CD14-positive monocyte (primary cell): ENCODE measurements around the gene WDR81. TPM values are rescaled to one million over a fixed set of nuclear protein-coding genes. Genes with fewer than 3 reads are reported as not detected.
A peak's percentile ranks its signal among the peaks of the same experiment; 100 is the strongest.

Experiments
- DNase-seq, 3 donors: peaks; one replicate each; pipeline ENCODE4 v3.0.0-alpha.2; 2011 to 2022
- H2AFZ ChIP-seq: 2 replicates; pipeline ENCODE4 v1.6.0; 2012; ENCODE audit warnings: mild to moderate bottlenecking, low read depth, low read length, inconsistent platforms; ENCODE audit not compliant: insufficient read depth, poor library complexity, severe bottlenecking
- H3K27ac ChIP-seq, 2 donors: 1 replicate in 1 of 2; 2 replicates in 1 of 2; pipeline ENCODE4 v1.5.1; 2012 to 2013; ENCODE audit warnings: low read length in 2 of 2, control low read depth in 1 of 2, inconsistent platforms in 1 of 2, low read depth in 1 of 2, mild to moderate bottlenecking in 1 of 2
- H3K27me3 ChIP-seq, 2 donors: one replicate each; pipeline versions ENCODE4 v1.6.0 to v1.6.1; 2011 to 2013; ENCODE audit warnings: low read length in 2 of 2; ENCODE audit not compliant: control insufficient read depth in 2 of 2, insufficient read depth in 2 of 2
- H3K36me3 ChIP-seq, 2 donors: replicated peaks in 1 of 2; 1 replicate in 1 of 2; 2 replicates in 1 of 2; pipeline versions ENCODE4 v1.5.1 to v1.6.1; 2012 to 2013; ENCODE audit warnings: low read length in 2 of 2, control low read depth in 1 of 2, inconsistent platforms in 1 of 2, mild to moderate bottlenecking in 1 of 2; ENCODE audit not compliant: insufficient read depth in 2 of 2, control insufficient read depth in 1 of 2
- H3K4me1 ChIP-seq, 2 donors: 1 replicate in 1 of 2; 2 replicates in 1 of 2; pipeline versions ENCODE4 v1.5.1 to v1.6.1; 2012 to 2013; ENCODE audit warnings: low read length in 2 of 2, control low read depth in 1 of 2, inconsistent platforms in 1 of 2, mild to moderate bottlenecking in 1 of 2, moderate library complexity in 1 of 2; ENCODE audit not compliant: insufficient read depth in 2 of 2, control insufficient read depth in 1 of 2
- H3K4me2 ChIP-seq: replicated peaks from 2 replicates; pipeline ENCODE3; 2012; ENCODE audit warnings: low read length, moderate library complexity, mild to moderate bottlenecking; ENCODE audit not compliant: poor library complexity, severe bottlenecking; ENCODE audit errors: extremely low read depth
- H3K4me3 ChIP-seq, 3 experiments: fragments of 200-600 bp in 1 of 3; sonication (generic) in 1 of 3; replicated peaks in 1 of 3; 1 replicate in 2 of 3; 2 replicates in 1 of 3; pipeline ENCODE4 v1.5.1; 2011 to 2013; ENCODE audit warnings: low read length in 3 of 3, mild to moderate bottlenecking in 3 of 3, control low read depth in 2 of 3, low read depth in 2 of 3, inconsistent platforms in 1 of 3, moderate library complexity in 1 of 3
- H3K79me2 ChIP-seq: 2 replicates; pipeline ENCODE4 v1.6.0; 2012; ENCODE audit warnings: mild to moderate bottlenecking, control low read depth, inconsistent platforms, low read length, moderate library complexity; ENCODE audit not compliant: insufficient read depth
- H3K9ac ChIP-seq: 2 replicates; pipeline ENCODE4 v1.6.0; 2017; ENCODE audit warnings: low read length, mild to moderate bottlenecking; ENCODE audit not compliant: insufficient read depth, poor library complexity, severe bottlenecking
- H3K9me3 ChIP-seq, 2 donors: replicated peaks in 1 of 2; 1 replicate in 1 of 2; 2 replicates in 1 of 2; pipeline versions ENCODE4 v1.5.1 to v1.6.1; 2012 to 2013; ENCODE audit warnings: low read length in 2 of 2, control low read depth in 1 of 2; ENCODE audit not compliant: control insufficient read depth in 1 of 2, insufficient read depth in 1 of 2
- H4K20me1 ChIP-seq: 2 replicates; pipeline ENCODE4 v1.6.0; 2012; ENCODE audit warnings: mild to moderate bottlenecking, low read length, control low read depth, moderate library complexity; ENCODE audit not compliant: insufficient read depth
- H3K27ac Mint-ChIP-seq, 7 donors: one replicate each; pipeline ENCODE4 v1.8.0; 2020; ENCODE audit warnings: mild to moderate bottlenecking in 7 of 7, mixed read lengths in 7 of 7, moderate library complexity in 6 of 7, inconsistent platforms in 2 of 7
- H3K27me3 Mint-ChIP-seq, 3 donors: one replicate each; pipeline ENCODE4 v1.8.0; 2021 to 2022; ENCODE audit warnings: low read depth in 3 of 3, mild to moderate bottlenecking in 3 of 3, mixed read lengths in 3 of 3, moderate library complexity in 3 of 3, inconsistent platforms in 1 of 3
- H3K36me3 Mint-ChIP-seq, 2 donors: one replicate each; pipeline ENCODE4 v1.8.0; 2020; ENCODE audit warnings: mixed read lengths in 2 of 2, inconsistent platforms in 1 of 2, mild to moderate bottlenecking in 1 of 2
- H3K4me1 Mint-ChIP-seq: one replicate; pipeline ENCODE4 v1.8.0; 2020; ENCODE audit warnings: mild to moderate bottlenecking, mixed read lengths
- H3K4me3 Mint-ChIP-seq, 2 donors: one replicate each; pipeline ENCODE4 v1.8.0; 2020; ENCODE audit warnings: mild to moderate bottlenecking in 2 of 2, mixed read lengths in 2 of 2, moderate library complexity in 1 of 2
- H3K9me3 Mint-ChIP-seq, 7 donors: one replicate each; pipeline ENCODE4 v1.8.0; 2020 to 2022; ENCODE audit warnings: mixed read lengths in 7 of 7, mild to moderate bottlenecking in 6 of 7, moderate library complexity in 6 of 7, inconsistent platforms in 2 of 7
- CTCF ChIP-seq: fragments of 200-600 bp; IDR thresholded peaks from one replicate; pipeline ENCODE4 v1.8.0; 2022; ENCODE audit warnings: antibody characterized with exemption, mild to moderate bottlenecking
- WGBS: methylation state at CpG from one replicate; pipeline ENCODE4 v1.1.5; 2013; ENCODE audit warnings: missing lambda C conversion rate; ENCODE audit not compliant: insufficient coverage; 5-methylcytosine and 5-hydroxymethylcytosine counted together
- intact Hi-C, 2 donors: fragments of 100-400 bp; cut with micrococcal nuclease; formaldehyde crosslinking; loops; one replicate each; pipeline versions ENCODE4 v1.15.0 to v1.15.1; 2023
- polyA plus RNA-seq, 3 donors: library from polyadenylated mRNA; depleted of rRNA in 1 of 3; unstranded in 2 of 3; stranded (reverse) in 1 of 3; fragments of 300-500 nt in 2 of 3; fragments of >200 nt in 1 of 3; fragmentation: Illumina TruSeq in 2 of 3; gene quantifications; 1 replicate in 2 of 3; 2 replicates in 1 of 3; pipeline ENCODE4 v1.2.3, GENCODE V29; 2012 to 2021

Gene WDR81
- polyA plus RNA-seq, 3 donors: 6.2 to 45.4 (median 8.8) TPM

- H3K9ac ChIP-seq: no peak overlapping the region
- H3K79me2 ChIP-seq: no peaks in the 10 kb centered on the region
- intact Hi-C loops: no loop called here
- Mint-ChIP-seq H3K27me3 (peaks cover 0 to 4% (median 0%) of the 10 kb centered on the region in 3 donors), H3K4me3 (no peak overlapping the region), H3K9me3 (no peaks in the 10 kb centered on the region), H3K4me1 (peaks cover 44% of the 10 kb centered on the region), H3K27ac (no peak overlapping the region), H3K36me3 (peaks cover 0 to 2% of the 10 kb centered on the region in 2 donors)
- no peaks in the 10 kb centered on the region for H3K36me3 ChIP-seq
- H2AFZ ChIP-seq: no peak overlapping the region
- peaks cover 45 to 48% of the 10 kb centered on the region in 2 donors for H3K4me1 ChIP-seq
- no peaks in the 10 kb centered on the region for H3K27me3 ChIP-seq
- WGBS: 81% methylated on average over 17 of the region's 17 CpGs
- no peaks in the 10 kb centered on the region for H4K20me1 ChIP-seq
- TF ChIP-seq CTCF: no peak
- H3K9me3 ChIP-seq: no peaks in the 10 kb centered on the region
- no peak overlapping the region for H3K27ac ChIP-seq
- H3K4me2 ChIP-seq: no peak overlapping the region
- H3K4me3 ChIP-seq: no peak overlapping the region
- no peak for DNase-seq
Observed at GRCh38 chr17:1755827-1756262, 31.3 kb downstream of the WDR81 start.

- Mint-ChIP-seq H3K27ac (peak overlapping the region; percentile 70 to 87 (median 84)), H3K9me3 (no peaks in the 10 kb centered on the region), H3K27me3 (peaks cover 0 to 4% (median 0%) of the 10 kb centered on the region in 3 donors), H3K36me3 (peaks cover 0 to 2% of the 10 kb centered on the region in 2 donors), H3K4me3 (no peak overlapping the region), H3K4me1 (peaks cover 43% of the 10 kb centered on the region)
- peaks cover 45 to 52% of the 10 kb centered on the region in 2 donors for H3K4me1 ChIP-seq
- H3K4me3 ChIP-seq: no peak overlapping the region
- no peak overlapping the region for H3K4me2 ChIP-seq
- 0% methylated on average over 11 of the region's 15 CpGs for WGBS
- no peak overlapping the region for H2AFZ ChIP-seq
- no peaks in the 10 kb centered on the region for H3K79me2 ChIP-seq
- intact Hi-C loops: no loop called here
- TF ChIP-seq CTCF: no peak
- DNase-seq: peak; percentile 73 to 77 (median 74)
- H3K9me3 ChIP-seq: no peaks in the 10 kb centered on the region
- H3K9ac ChIP-seq: no peak overlapping the region
- no peaks in the 10 kb centered on the region for H3K27me3 ChIP-seq
- no peaks in the 10 kb centered on the region for H3K36me3 ChIP-seq
- no peaks in the 10 kb centered on the region for H4K20me1 ChIP-seq
- H3K27ac ChIP-seq: peak overlapping the region; percentile 1 to 25
Observed at GRCh38 chr17:1758807-1759206, 34.3 kb downstream of the WDR81 start.
